ENCODE measurements around the gene PCNT. TPM values are rescaled to one million over a fixed set of nuclear protein-coding genes. Genes with fewer than 3 reads are reported as not detected.

The PCNT gene
- polyA plus RNA-seq, 1 donor from 2014 or later: 28.2 TPM

- H3K79me2 ChIP-seq (replicated peaks; ENCODE audit: insufficient read depth, low read length): peaks cover 14% of the 10 kb centered on the region
- H3K36me3 ChIP-seq (ENCODE audit: insufficient read depth, low read length): peaks cover 8% of the 10 kb centered on the region
- H3K9ac ChIP-seq (ENCODE audit: low read length): no peak overlapping the region
- H3K27me3 ChIP-seq (ENCODE audit: insufficient read depth, low read depth, low read length): no peaks in the 10 kb centered on the region
- H3F3A ChIP-seq (ENCODE audit: insufficient read depth, low read length, poor library complexity, severe bottlenecking): no peaks in the 10 kb centered on the region
- H3K9me3 ChIP-seq (ENCODE audit: low read length): no peaks in the 10 kb centered on the region
- no peak overlapping the region for H3K4me3 ChIP-seq (ENCODE audit: low read length)
- no peak overlapping the region for H3K4me2 ChIP-seq (ENCODE audit: low read length)
- H3K9me2 ChIP-seq (ENCODE audit: insufficient read depth, low read length): no peaks in the 10 kb centered on the region
- H4K20me1 ChIP-seq (ENCODE audit: insufficient read depth): no peaks in the 10 kb centered on the region
- TF ChIP-seq EZH2 (IDR thresholded peaks at IDR 0.05; ENCODE audit: borderline replicate concordance, insufficient read depth, low read length, poor library complexity, severe bottlenecking) (no peak), EP300 (conservative IDR thresholded peaks at IDR 0.05; ENCODE audit: poor library complexity, severe bottlenecking) (no peak), TAF1 (IDR thresholded peaks at IDR 0.05; ENCODE audit: low read depth) (no peak), MXI1 (conservative IDR thresholded peaks at IDR 0.05; ENCODE audit: poor library complexity, severe bottlenecking) (no peak), SMC3 (conservative IDR thresholded peaks at IDR 0.05; ENCODE audit: poor library complexity) (no peak), RAD21 (conservative IDR thresholded peaks at IDR 0.05) (no peak), CTCF (IDR thresholded peaks at IDR 0.05; ENCODE audit: poor library complexity, severe bottlenecking) (no peak), REST (IDR thresholded peaks at IDR 0.05; ENCODE audit: borderline replicate concordance) (no peak), POLR2AphosphoS5 (IDR thresholded peaks at IDR 0.05) (no peak)
- H3K27ac ChIP-seq (ENCODE audit: low read length): no peak overlapping the region
- no peak overlapping the region for H2AFZ ChIP-seq (ENCODE audit: low read depth, low read length)
Observed at GRCh38 chr21:46376231-46376628, 52.3 kb downstream of the PCNT start.

GRCh38 chr21:46376856-46377453 is 53.0 kb downstream of the PCNT start:
- Histone ChIP-seq H3K27me3 (ENCODE audit: insufficient read depth, low read depth, low read length) (no peaks in the 10 kb centered on the region), H3K9me2 (ENCODE audit: insufficient read depth, low read length) (no peaks in the 10 kb centered on the region), H3K36me3 (ENCODE audit: insufficient read depth, low read length) (peaks cover 3% of the 10 kb centered on the region), H3K9ac (ENCODE audit: low read length) (no peak overlapping the region), H3K4me3 (ENCODE audit: low read length) (no peak overlapping the region), H2AFZ (ENCODE audit: low read depth, low read length) (no peak overlapping the region), H3K4me2 (ENCODE audit: low read length) (no peak overlapping the region), H3K9me3 (ENCODE audit: low read length) (no peaks in the 10 kb centered on the region), H3K79me2 (replicated peaks; ENCODE audit: insufficient read depth, low read length) (peaks cover 14% of the 10 kb centered on the region), H3K27ac (ENCODE audit: low read length) (no peak overlapping the region), H4K20me1 (ENCODE audit: insufficient read depth) (no peaks in the 10 kb centered on the region), H3F3A (ENCODE audit: insufficient read depth, low read length, poor library complexity, severe bottlenecking) (no peaks in the 10 kb centered on the region)
- TF ChIP-seq RAD21 (conservative IDR thresholded peaks at IDR 0.05): no peak
- TF ChIP-seq EZH2 (IDR thresholded peaks at IDR 0.05; ENCODE audit: borderline replicate concordance, insufficient read depth, low read length, poor library complexity, severe bottlenecking): no peak
- TF ChIP-seq CTCF (IDR thresholded peaks at IDR 0.05; ENCODE audit: poor library complexity, severe bottlenecking): no peak
- no peak for TF ChIP-seq EP300 (conservative IDR thresholded peaks at IDR 0.05; ENCODE audit: poor library complexity, severe bottlenecking)
- TF ChIP-seq SMC3 (conservative IDR thresholded peaks at IDR 0.05; ENCODE audit: poor library complexity): no peak
- no peak for TF ChIP-seq REST (IDR thresholded peaks at IDR 0.05; ENCODE audit: borderline replicate concordance)
- no peak for TF ChIP-seq TAF1 (IDR thresholded peaks at IDR 0.05; ENCODE audit: low read depth)
